GM19372 (cell line): ENCODE data around the gene RGS19.
"Not testable (repeated sequence)": the region's sequence is repeated elsewhere in the genome, so short reads cannot be mapped to it uniquely, and the experiment has no call there.

Experiments
- ATAC-seq: cut with Tn5 transposase; IDR thresholded peaks from one replicate; pipeline ENCODE4 v1.9.1; 2021; ENCODE audit warnings: mild to moderate bottlenecking, low read depth, moderate library complexity; ENCODE audit not compliant: unreplicated experiment

The RGS19 gene

DNA sequence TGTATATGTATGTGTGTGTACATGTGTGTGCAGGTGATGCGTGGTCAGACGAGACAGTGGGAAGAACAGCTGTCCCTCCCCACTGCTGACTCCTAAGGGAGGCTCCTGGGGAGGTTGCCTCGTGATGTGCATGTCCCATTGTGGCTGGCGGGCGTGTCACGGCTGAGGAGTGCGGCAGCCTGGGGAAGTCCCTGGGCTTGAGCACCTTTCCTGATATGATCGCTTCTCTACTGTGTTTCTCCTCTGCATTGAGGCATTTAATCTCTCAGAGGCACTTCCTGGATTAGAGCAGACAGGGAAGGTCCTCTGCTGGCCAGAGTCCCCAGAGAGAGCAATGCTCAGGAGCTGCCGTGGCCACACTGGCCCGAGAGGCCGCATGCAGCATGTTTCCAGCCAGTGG lies 16.6 kb upstream of the RGS19 start:
- no peak for ATAC-seq

GRCh38 chr20:64095455-64095854 lies 16.1 kb upstream of the RGS19 start:
- no peak for ATAC-seq

DNA sequence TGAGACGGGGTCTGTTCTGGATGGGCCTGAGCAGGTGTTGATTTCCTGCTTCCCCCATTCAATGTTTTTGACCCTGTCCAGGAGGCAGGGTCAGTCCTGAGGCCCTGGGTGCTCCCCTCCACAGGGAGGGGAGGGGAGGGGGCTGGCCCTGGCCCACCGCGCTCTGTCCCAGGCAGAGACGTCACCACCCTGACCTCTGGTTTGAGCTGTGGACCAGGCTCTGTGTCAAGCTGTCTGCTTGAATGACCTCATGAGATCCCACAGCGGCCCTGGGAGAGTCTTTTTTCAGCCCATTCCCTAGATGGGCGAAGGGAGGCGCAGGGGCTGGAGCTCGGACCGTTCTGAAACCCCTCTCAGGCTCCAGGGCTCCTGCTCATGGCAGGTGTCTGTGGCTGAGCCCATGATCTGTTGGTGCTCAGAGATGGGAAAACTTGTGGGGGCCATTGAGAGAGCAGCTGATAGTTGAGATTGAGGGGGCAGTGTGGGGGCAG lies 13.7 kb upstream of the RGS19 start:
- ATAC-seq = no peak

GRCh38 chr20:64092258-64093012 lies 13.1 kb upstream of the RGS19 start:
- no peak for ATAC-seq

DNA sequence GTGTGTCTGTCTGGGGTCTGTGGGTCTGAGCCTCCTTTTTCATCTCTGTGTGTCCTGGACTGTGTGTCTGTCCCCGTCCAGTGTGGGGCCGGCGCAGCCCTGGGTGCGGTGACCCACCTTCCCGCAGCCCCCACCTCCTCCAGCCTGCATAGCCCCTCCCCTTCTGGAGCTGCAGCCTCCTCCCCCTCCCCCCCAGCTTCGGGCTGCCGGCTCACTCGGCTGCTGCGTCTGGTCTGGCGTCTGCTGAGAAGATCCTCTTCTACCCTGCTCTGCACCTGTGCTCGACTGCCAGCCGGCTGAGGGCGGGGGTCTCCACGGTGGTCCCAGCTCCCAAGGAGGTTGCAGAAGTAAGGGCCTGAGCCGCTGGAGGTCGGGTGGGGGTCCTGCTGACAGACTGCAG lies 12.5 kb upstream of the RGS19 start:
- no peak for ATAC-seq

- ATAC-seq = no peak
Measured at GRCh38 chr20:64091340-64091739, 12.0 kb upstream of the RGS19 start.

DNA sequence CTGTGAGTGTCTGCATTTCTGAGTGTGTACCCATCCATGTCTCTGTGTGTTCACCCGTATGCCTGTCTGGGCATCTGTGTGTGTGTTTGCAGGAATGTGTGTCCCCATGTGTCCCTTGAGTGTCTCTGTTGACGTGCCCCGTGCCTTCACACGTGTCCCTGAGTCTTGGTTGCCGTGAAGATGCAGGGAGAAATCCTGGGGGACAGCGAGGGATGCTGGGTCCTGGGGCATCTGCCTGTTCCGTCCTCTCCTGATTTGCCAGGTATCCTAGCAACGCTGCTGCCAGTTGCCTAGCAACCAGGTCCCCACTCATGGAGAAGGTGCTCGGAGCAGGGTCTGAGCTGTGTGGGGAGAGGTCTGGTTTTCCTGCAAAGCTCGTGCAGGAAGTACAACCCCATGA lies 10.8 kb upstream of the RGS19 start:
- no peak for ATAC-seq

DNA sequence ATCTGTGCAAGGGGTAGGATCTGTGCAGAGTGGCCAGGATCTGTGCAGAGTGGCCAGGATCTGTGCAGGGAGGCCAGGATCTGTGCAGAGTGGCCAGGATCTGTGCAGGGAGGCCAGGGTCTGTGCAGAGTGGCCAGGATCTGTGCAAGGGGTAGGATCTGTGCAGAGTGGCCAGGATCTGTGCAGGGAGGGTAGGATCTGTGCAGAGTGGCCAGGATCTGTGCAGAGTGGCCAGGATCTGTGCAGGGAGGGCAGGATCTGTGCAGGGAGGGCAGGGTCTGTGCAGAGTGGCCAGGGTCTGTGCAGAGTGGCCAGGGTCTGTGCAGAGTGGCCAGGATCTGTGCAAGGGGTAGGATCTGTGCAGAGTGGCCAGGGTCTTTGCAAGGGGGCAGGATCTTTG lies 9.3 kb upstream of the RGS19 start:
- ATAC-seq = not testable (repeated sequence)

- ATAC-seq = not testable (repeated sequence)
Measured at GRCh38 chr20:64087226-64087825, 8.0 kb upstream of the RGS19 start.

GRCh38 chr20:64086801-64087200 lies 7.5 kb upstream of the RGS19 start:
- no peak for ATAC-seq

- no peak for ATAC-seq
Measured at GRCh38 chr20:64084685-64085152, 5.4 kb upstream of the RGS19 start.

GRCh38 chr20:64083804-64084684 lies 4.7 kb upstream of the RGS19 start, which contains the start of gene LKAAEAR1:
Gene LKAAEAR1 (minus strand): TSS chr20:64084398. CDS start chr20:64084219, 179 bp downstream.
- ATAC-seq = no peak

DNA sequence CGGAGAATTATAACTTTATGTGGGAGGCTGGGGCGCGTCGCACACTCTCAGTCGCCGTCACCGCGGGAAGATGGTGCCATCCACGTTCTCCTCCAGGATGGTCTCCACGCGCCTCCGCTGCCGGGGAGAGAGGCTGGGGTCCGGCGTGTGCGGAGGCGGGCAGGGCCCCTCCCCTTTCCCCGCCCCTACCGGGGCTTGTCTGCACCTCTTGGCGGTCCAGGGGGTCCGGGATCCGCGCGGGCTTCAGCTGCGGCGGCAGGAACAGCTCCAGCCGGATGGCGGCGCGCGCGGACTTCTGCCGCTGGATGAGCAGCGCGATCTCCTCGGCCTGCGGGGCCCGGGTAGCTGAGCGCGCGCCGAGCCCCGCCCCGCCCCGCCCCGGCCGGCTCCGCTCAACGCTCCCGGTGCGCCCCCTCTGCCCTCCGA lies 4.1 kb upstream of the RGS19 start:
- ATAC-seq = no peak

- no peak for ATAC-seq
Measured at GRCh38 chr20:64082820-64083377, 3.6 kb upstream of the RGS19 start.

- no peak for ATAC-seq
Measured at GRCh38 chr20:64082126-64082731, 2.9 kb upstream of the RGS19 start.

DNA sequence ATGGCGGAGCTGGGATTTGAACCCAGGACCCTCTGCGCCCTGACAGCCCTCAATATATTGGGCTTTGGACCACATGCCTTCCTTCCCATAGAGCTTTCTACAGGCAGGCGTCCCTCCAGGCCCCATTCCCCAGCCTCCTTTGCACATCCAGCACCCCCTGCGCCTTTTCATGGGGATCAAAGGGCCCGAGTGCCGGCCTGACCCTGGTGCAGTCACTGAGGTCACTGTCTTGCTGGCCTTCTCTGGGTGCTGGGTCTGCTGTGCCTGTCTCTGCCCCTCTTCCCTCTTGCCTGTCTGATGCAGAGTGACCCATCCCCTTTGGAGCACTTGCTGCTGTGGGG lies 2.3 kb upstream of the RGS19 start:
- ATAC-seq = no peak

DNA sequence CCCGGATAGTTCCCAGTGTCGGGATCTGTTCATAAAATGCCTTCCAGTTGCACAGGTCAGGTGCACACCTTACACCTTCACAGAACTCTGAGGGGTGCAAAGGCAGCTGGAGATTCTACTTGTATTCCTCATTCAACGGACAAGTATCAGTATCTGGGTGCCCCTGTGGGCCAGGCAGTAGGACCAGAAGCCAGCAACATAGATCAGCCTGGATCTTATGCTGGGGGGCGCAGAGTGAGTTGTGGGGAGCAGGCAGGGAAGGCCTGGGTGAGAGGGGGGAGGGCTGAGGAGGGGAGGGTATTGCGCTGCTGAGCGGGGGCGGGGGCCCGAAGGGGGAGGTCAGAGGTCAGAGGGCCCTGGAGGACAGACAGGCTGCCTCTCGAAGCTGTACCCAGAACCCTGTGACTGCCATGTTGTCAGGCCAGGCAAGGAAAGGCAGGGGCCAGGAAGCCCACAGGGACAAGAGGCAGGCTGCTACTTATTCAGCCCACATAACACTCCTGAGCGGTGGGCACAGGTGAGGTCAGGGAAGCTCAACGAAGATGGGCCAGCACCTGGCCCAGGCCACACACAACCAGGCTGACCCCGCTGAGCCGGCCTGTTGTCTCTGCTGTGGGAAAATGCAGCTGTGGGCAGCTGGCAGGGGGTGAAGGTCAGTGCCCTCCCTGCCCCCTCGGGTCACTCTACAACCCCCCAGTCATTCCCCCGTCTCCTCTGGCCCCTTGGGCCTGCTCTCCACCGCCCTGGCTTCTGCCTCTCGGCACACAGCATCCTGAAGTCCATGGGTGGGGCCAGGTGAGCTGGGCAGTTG lies 1.7 kb upstream of the RGS19 start:
- no peak for ATAC-seq

GRCh38 chr20:64080013-64080812 lies 895 bp upstream of the RGS19 start, which contains the start of gene OPRL1:
Gene OPRL1 (plus strand): TSS chr20:64080082. CDS start chr20:64092721, 12,639 bp downstream.
- no peak for ATAC-seq

DNA sequence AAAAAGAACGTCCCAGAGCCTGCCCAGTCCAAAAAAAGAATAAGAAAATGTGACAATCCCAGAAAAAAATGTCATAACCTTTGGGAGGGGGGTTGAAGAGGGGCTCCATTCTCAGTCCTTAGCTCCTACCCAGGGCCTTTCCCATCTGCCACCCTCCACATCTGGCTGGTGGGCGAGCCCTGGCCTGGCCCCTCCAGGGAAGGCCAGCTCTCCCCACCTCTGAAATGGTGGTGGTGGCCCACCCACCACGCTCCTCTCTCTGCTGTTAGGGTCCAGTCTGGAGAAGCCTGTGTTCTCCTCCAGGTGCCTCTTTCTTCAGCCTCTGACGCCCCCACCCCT lies 415 bp downstream of the RGS19 start:
- ATAC-seq = no peak
